Activated CD8-positive, alpha-beta memory T cell treated with anti-CD3 and anti-CD28 coated beads for 1 hour (primary cell): ENCODE data around the gene LRRC3C.
"Not testable (repeated sequence)": the region's sequence is repeated elsewhere in the genome, so short reads cannot be mapped to it uniquely, and the experiment has no call there.

ENCODE experiments used
- DNase-seq, 2 donors: peaks; one replicate each; pipeline ENCODE4 v3.0.0-alpha.2; 2020; ENCODE audit warnings: low read depth in 1 of 2; ENCODE audit errors: extremely low read depth in 1 of 2

Gene LRRC3C

GRCh38 chr17:39927101-39927928, at the start of gene LRRC3C, which contains the start of gene ORMDL3:
Gene LRRC3C, plus strand, starts transcription at chr17:39927732. Its CDS starts 13,792 bp downstream, at chr17:39941524.
Gene ORMDL3, minus strand, starts transcription at chr17:39927601. Its CDS starts 3,398 bp downstream, at chr17:39924203.
- DNase-seq: peak; percentile 69 to 85

GRCh38 chr17:39886102-39886501, 41.4 kb upstream of the LRRC3C start:
- DNase-seq: not testable (repeated sequence)

- no peak for DNase-seq
Observed at GRCh38 chr17:39887078-39887477, 40.5 kb upstream of the LRRC3C start.

- DNase-seq: no peak
Observed at GRCh38 chr17:39889200-39889599, 38.3 kb upstream of the LRRC3C start.

- no peak for DNase-seq
Observed at GRCh38 chr17:39894681-39895376, 32.7 kb upstream of the LRRC3C start.

GRCh38 chr17:39898088-39898487, 29.4 kb upstream of the LRRC3C start:
- no peak for DNase-seq

- no peak for DNase-seq
Observed at GRCh38 chr17:39899215-39899614, 28.3 kb upstream of the LRRC3C start.

- DNase-seq: not testable (repeated sequence)
Observed at GRCh38 chr17:39902027-39902426, 25.5 kb upstream of the LRRC3C start.

GRCh38 chr17:39903158-39903884, 24.2 kb upstream of the LRRC3C start:
- no peak for DNase-seq

- no peak for DNase-seq
Observed at GRCh38 chr17:39904990-39905288, 22.6 kb upstream of the LRRC3C start.

- DNase-seq: no peak
Observed at GRCh38 chr17:39908789-39909352, 18.7 kb upstream of the LRRC3C start.

- no peak for DNase-seq
Observed at GRCh38 chr17:39913989-39914388, 13.5 kb upstream of the LRRC3C start.

GRCh38 chr17:39915559-39915958, 12.0 kb upstream of the LRRC3C start:
- no peak for DNase-seq

GRCh38 chr17:39916918-39917317, 10.6 kb upstream of the LRRC3C start:
- DNase-seq: no peak

GRCh38 chr17:39919087-39919683, 8.3 kb upstream of the LRRC3C start:
- no peak for DNase-seq

- DNase-seq: no peak
Observed at GRCh38 chr17:39920218-39921210, 7.0 kb upstream of the LRRC3C start.

GRCh38 chr17:39921323-39921722, 6.2 kb upstream of the LRRC3C start:
- no peak for DNase-seq

GRCh38 chr17:39922006-39922405, 5.5 kb upstream of the LRRC3C start:
- DNase-seq: no peak

GRCh38 chr17:39923230-39923629, 4.3 kb upstream of the LRRC3C start:
- no peak for DNase-seq
